Endothelial cell of umbilical vein (primary cell): Measurements from ENCODE around the gene AMDHD2. TPM values are rescaled to one million over a fixed set of nuclear protein-coding genes. Genes with fewer than 3 reads are reported as not detected.

Experiments used
- BruUV-seq: library from RNA; stranded (reverse); fragments of 400-500 nt; replicated peaks from 2 replicates; lab custom pipeline; 2021; lab: Mats Ljungman, UMichigan
- CTCF ChIA-PET: fragments of 300-600, 350-600 bp; sonication (Branson Sonifier 250); formaldehyde crosslinking; loops from one replicate; lab custom pipeline; 2021; ENCODE audit warnings: antibody characterized with exemption, inconsistent platforms; lab: Charles Lee
- POLR2A ChIA-PET: fragments of 300-600, 350-600 bp; sonication (Branson Sonifier 250); formaldehyde crosslinking; loops from one replicate; lab custom pipeline; 2021; ENCODE audit warnings: antibody characterized with exemption, inconsistent platforms; lab: Charles Lee
- DNase-seq: peaks from one replicate; pipeline ENCODE4 v3.0.0-alpha.2; 2011; ENCODE audit warnings: low read depth, low spot score
- FAIRE-seq: peaks from 2 replicates; lab custom pipeline; 2011; peaks lifted over from hg19 to GRCh38; lab: Jason Lieb, UNC
- H2AFZ ChIP-seq: 2 replicates; pipeline ENCODE4 v1.6.0; 2012; ENCODE audit warnings: low read depth, low read length, control low read depth, inconsistent platforms
- H3K27ac ChIP-seq: 2 replicates; pipeline ENCODE4 v1.5.1; 2011; ENCODE audit warnings: low read depth, mild to moderate bottlenecking, control low read depth, low read length, moderate library complexity; ENCODE audit not compliant: insufficient read depth
- H3K27me3 ChIP-seq, 2 experiments: 2 replicates each; pipeline versions ENCODE4 v1.6.0 to v1.6.1; 2011; ENCODE audit warnings: low read length in 2 of 2, mixed read lengths in 1 of 2; ENCODE audit not compliant: control insufficient read depth in 2 of 2, insufficient read depth in 2 of 2
- H3K36me3 ChIP-seq, 2 experiments: 2 replicates in 1 of 2; 3 replicates in 1 of 2; pipeline ENCODE4 v1.5.1; 2011; ENCODE audit warnings: low read length in 2 of 2, mild to moderate bottlenecking in 1 of 2, moderate library complexity in 1 of 2; ENCODE audit not compliant: control insufficient read depth in 2 of 2, insufficient read depth in 2 of 2; ENCODE audit errors: extremely low read depth in 1 of 2
- H3K4me1 ChIP-seq: 3 replicates; pipeline ENCODE4 v1.5.1; 2011; ENCODE audit warnings: mild to moderate bottlenecking, low read length; ENCODE audit not compliant: control insufficient read depth, insufficient read depth; ENCODE audit errors: extremely low read depth
- H3K4me2 ChIP-seq: 2 replicates; pipeline ENCODE4 v1.6.1; 2011; ENCODE audit warnings: low read length, control low read depth, mixed read lengths; ENCODE audit not compliant: insufficient read depth
- H3K4me3 ChIP-seq, 3 experiments: fragments of 200-600 bp in 1 of 3; sonication (generic), shearing (Covaris generic) in 1 of 3; replicated peaks in 1 of 3; 2 replicates each; pipeline ENCODE4 v1.5.1; 2011 to 2016; ENCODE audit warnings: control low read depth in 3 of 3, low read length in 3 of 3, mild to moderate bottlenecking in 2 of 3, inconsistent platforms in 1 of 3, low read depth in 1 of 3, moderate library complexity in 1 of 3; ENCODE audit not compliant: insufficient read depth in 1 of 3
- H3K79me2 ChIP-seq: 2 replicates; pipeline ENCODE4 v1.6.0; 2012; ENCODE audit warnings: low read length, inconsistent platforms; ENCODE audit not compliant: control insufficient read depth, insufficient read depth
- H3K9ac ChIP-seq: replicated peaks from 2 replicates; pipeline ENCODE3; 2011; ENCODE audit warnings: low read length, control low read depth; ENCODE audit not compliant: insufficient read depth; ENCODE audit errors: extremely low read depth
- H3K9me1 ChIP-seq: replicated peaks from 3 replicates; pipeline ENCODE4 v1.6.0; 2011; ENCODE audit warnings: mild to moderate bottlenecking, low read length; ENCODE audit not compliant: control insufficient read depth, insufficient read depth; ENCODE audit errors: extremely low read depth
- H3K9me3 ChIP-seq: replicated peaks from 2 replicates; pipeline ENCODE4 v1.5.1; 2012; ENCODE audit warnings: low read length, inconsistent platforms; ENCODE audit not compliant: control insufficient read depth, insufficient read depth
- H4K20me1 ChIP-seq: replicated peaks from 2 replicates; pipeline ENCODE3; 2011; ENCODE audit warnings: mild to moderate bottlenecking, low read length; ENCODE audit not compliant: control insufficient read depth, insufficient read depth; ENCODE audit errors: extremely low read depth
- CTCF ChIP-seq, 2 donors: IDR thresholded peaks; 1 replicate in 1 of 2; 2 replicates in 1 of 2; pipeline ENCODE4 v1.5.1; 2011; ENCODE audit warnings: low read length in 2 of 2, mild to moderate bottlenecking in 2 of 2, moderate library complexity in 2 of 2, control low read depth in 1 of 2, inconsistent platforms in 1 of 2, low read depth in 1 of 2; ENCODE audit not compliant: insufficient read depth in 1 of 2; ENCODE audit errors: extremely low read depth in 1 of 2
- EZH2 ChIP-seq: IDR thresholded peaks from 2 replicates; pipeline ENCODE4 v1.6.1; 2012; ENCODE audit warnings: borderline replicate concordance, low read depth, mild to moderate bottlenecking, moderate library complexity, low read length, inconsistent platforms; ENCODE audit not compliant: severe bottlenecking
- FOS ChIP-seq: IDR thresholded peaks from 2 replicates; pipeline ENCODE4 v1.6.1; 2011; ENCODE audit warnings: mild to moderate bottlenecking, low read length, moderate library complexity, borderline replicate concordance; ENCODE audit not compliant: insufficient read depth
- GATA2 ChIP-seq: IDR thresholded peaks from 2 replicates; pipeline ENCODE4 v1.7.0; 2011; ENCODE audit warnings: low read depth, mild to moderate bottlenecking, moderate library complexity, mixed read lengths, low read length; ENCODE audit not compliant: insufficient read length, insufficient read depth
- JUN ChIP-seq: IDR thresholded peaks from 2 replicates; pipeline ENCODE4 v1.6.1; 2011; ENCODE audit warnings: borderline replicate concordance, low read depth; ENCODE audit not compliant: insufficient read length, insufficient read depth
- MAX ChIP-seq: IDR thresholded peaks from 2 replicates; pipeline ENCODE4 v1.6.1; 2011; ENCODE audit not compliant: insufficient read depth, insufficient read length
- MYC ChIP-seq: IDR thresholded peaks from one replicate; pipeline ENCODE4 v1.6.1; 2011; ENCODE audit warnings: mild to moderate bottlenecking, low read depth, low read length
- POLR2A ChIP-seq: IDR thresholded peaks from 2 replicates; pipeline ENCODE4 v1.6.1; 2012; ENCODE audit warnings: low read depth, mild to moderate bottlenecking, control low read depth, low read length
- POLR2AphosphoS5 ChIP-seq: IDR thresholded peaks from 2 replicates; pipeline ENCODE4 v1.6.1; 2012; ENCODE audit warnings: low read depth, mild to moderate bottlenecking, control low read depth, low read length, moderate library complexity; ENCODE audit not compliant: insufficient read depth
- dilution Hi-C: fragments of 300-500 bp; cut with MboI; formaldehyde crosslinking; loops from one replicate; pipeline ENCODE4 v1.15.0; 2019; ENCODE audit warnings: low sequenced_read_pairs; ENCODE audit not compliant: extremely low pct_ligation_motif_present
- intact Hi-C: fragments of 100-400 bp; cut with micrococcal nuclease; formaldehyde crosslinking; loops from one replicate; pipeline ENCODE4 v1.10.0; 2022
- polyA plus RNA-seq, 4 experiments: library from polyadenylated mRNA; depleted of rRNA in 3 of 4; stranded (reverse) in 3 of 4; unstranded in 1 of 4; fragments of >200 nt; gene quantifications; 2 replicates each; pipeline versions ENCODE4 v1.2.1 to v1.2.3, GENCODE V29; 2011 to 2012; ENCODE audit warnings: missing spikeins in 1 of 4
- total RNA-seq: library from RNA; stranded (reverse); gene quantifications from 2 replicates; pipeline ENCODE4 v1.2.3, GENCODE V29; 2021

Gene AMDHD2
- total and polyA plus RNA-seq, 2 donors (not counting 3 experiments of a cell fraction or from before 2014, with no cell fraction given), result 39.4 to 59.5 TPM

- Histone ChIP-seq H3K4me1 (no peaks in the 10 kb centered on the region), H2AFZ (no peak overlapping the region), H3K4me3 (no peak overlapping the region), H3K79me2 (no peaks in the 10 kb centered on the region), H3K36me3 (peaks cover 0 to 16% of the 10 kb centered on the region in 2 experiments), H3K9me3 (no peaks in the 10 kb centered on the region), H3K9me1 (no peaks in the 10 kb centered on the region), H3K4me2 (no peak overlapping the region), H3K27ac (no peak overlapping the region), H3K9ac (no peak overlapping the region), H4K20me1 (no peaks in the 10 kb centered on the region), H3K27me3 (no peaks in the 10 kb centered on the region)
- TF ChIP-seq JUN (no peak), FOS (no peak), POLR2AphosphoS5 (no peak), GATA2 (no peak), CTCF (IDR thresholded peaks at IDR 0.05; ENCODE audit: extremely low read depth in 1 of 2, insufficient read depth in 1 of 2, low read depth in 1 of 2, low read length in 2 of 2) (no peak), MYC (no peak), MAX (no peak), POLR2A (no peak), EZH2 (no peak)
- FAIRE-seq (no peak), DNase-seq (no peak)
- POLR2A ChIA-PET, result no interaction called here
- no TSS peak for BruUV-seq
- dilution Hi-C loops, result no loop called here
- intact Hi-C loops, result no loop called here
- CTCF ChIA-PET, result interaction anchor here (0.7 to 2.7 kb wide), 2 partner anchors 159 to 203 kb away, joined by 3 to 25 read pairs; partner anchors contain the start of gene ABCA3
Measured at GRCh38 chr16:2499454-2499853, 20.7 kb upstream of the AMDHD2 start.
